Measurements from ENCODE around the gene WASF3.

GRCh38 chr13:26587251-26587650 lies 29.8 kb downstream of the WASF3 start:
- TF ChIP-seq REST (IDR thresholded peaks at IDR 0.05) (no peak), CTCF (IDR thresholded peaks at IDR 0.05; ENCODE audit: low read depth, low read length, missing input control) (no peak), ZBTB33 (IDR thresholded peaks at IDR 0.05) (no peak), GABPA (IDR thresholded peaks at IDR 0.05 in 1 of 2, conservative IDR thresholded peaks at IDR 0.05 in 1 of 2) (no peak), TAF1 (conservative IDR thresholded peaks at IDR 0.05) (no peak), SP1 (IDR thresholded peaks at IDR 0.05) (no peak)
- TF ChIP-seq, protein P1, sequence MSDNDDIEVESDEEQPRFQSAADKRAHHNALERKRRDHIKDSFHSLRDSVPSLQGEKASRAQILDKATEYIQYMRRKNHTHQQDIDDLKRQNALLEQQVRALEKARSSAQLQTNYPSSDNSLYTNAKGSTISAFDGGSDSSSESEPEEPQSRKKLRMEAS (IDR thresholded peaks at IDR 0.05), result no peak
